Lower leg skin (tissue), 3 donors: ENCODE measurements around the gene CDKL2.

Source experiments
- CTCF ChIP-seq, 3 donors: fragments of 450-650 bp; IDR thresholded peaks; one replicate each; pipeline ENCODE4 v1.5.1; 2016; ENCODE audit warnings: antibody characterized with exemption in 3 of 3, mild to moderate bottlenecking in 3 of 3, moderate library complexity in 2 of 3
- POLR2A ChIP-seq, 2 donors: fragments of 450-650 bp; IDR thresholded peaks; one replicate each; pipeline ENCODE4 v1.6.1; 2016 to 2017; ENCODE audit warnings: antibody characterized with exemption in 2 of 2, mild to moderate bottlenecking in 1 of 2, moderate library complexity in 1 of 2

DNA sequence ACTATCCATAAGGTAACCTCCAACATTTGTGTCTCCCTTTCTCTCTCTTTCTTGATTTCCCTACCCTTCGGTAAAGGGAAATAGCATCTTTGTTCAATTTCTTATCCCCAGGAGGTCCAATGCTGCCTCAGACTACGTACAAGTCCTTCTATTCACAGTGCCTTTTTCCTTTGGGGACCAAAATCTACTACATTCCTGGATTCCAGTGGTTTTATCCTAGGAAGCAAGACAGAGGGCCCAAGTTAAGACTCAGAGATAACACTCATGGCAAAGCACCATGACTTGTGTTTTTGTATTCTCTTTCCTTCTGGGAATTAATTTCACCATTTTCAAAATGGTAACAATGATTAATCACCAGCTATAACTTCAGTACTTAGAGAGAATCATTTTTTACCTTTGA is 32.3 kb upstream of the CDKL2 start:
- TF ChIP-seq CTCF (IDR thresholded peaks at IDR 0.05) (no peak), POLR2A (IDR thresholded peaks at IDR 0.05) (no peak)
